GM18909 (cell line): ENCODE data around the gene RGL1.

Source experiments
- ATAC-seq: cut with Tn5 transposase; IDR thresholded peaks from one replicate; pipeline ENCODE4 v1.9.1; 2021; ENCODE audit warnings: mild to moderate bottlenecking; ENCODE audit not compliant: unreplicated experiment, poor library complexity

The RGL1 gene

GRCh38 chr1:183817576-183818288 lies 12.8 kb downstream of the RGL1 start:
- ATAC-seq, result no peak

GRCh38 chr1:183819059-183819458 lies 14.1 kb downstream of the RGL1 start:
- ATAC-seq, result no peak

- ATAC-seq, result no peak
Measured at GRCh38 chr1:183821309-183821888, 16.5 kb downstream of the RGL1 start.

GRCh38 chr1:183821889-183822611 lies 17.1 kb downstream of the RGL1 start:
- no peak for ATAC-seq

- ATAC-seq, result no peak
Measured at GRCh38 chr1:183824291-183824690, 19.4 kb downstream of the RGL1 start.

- no peak for ATAC-seq
Measured at GRCh38 chr1:183827801-183828200, 22.9 kb downstream of the RGL1 start.

- ATAC-seq, result no peak
Measured at GRCh38 chr1:183830389-183830788, 25.5 kb downstream of the RGL1 start.

GRCh38 chr1:183831311-183831710 lies 26.4 kb downstream of the RGL1 start:
- ATAC-seq, result no peak

GRCh38 chr1:183832459-183832858 lies 27.5 kb downstream of the RGL1 start:
- no peak for ATAC-seq

- ATAC-seq, result no peak
Measured at GRCh38 chr1:183834568-183834967, 29.6 kb downstream of the RGL1 start.

- ATAC-seq, result no peak
Measured at GRCh38 chr1:183836598-183836997, 31.7 kb downstream of the RGL1 start.

GRCh38 chr1:183837062-183837461 lies 32.1 kb downstream of the RGL1 start:
- no peak for ATAC-seq

- no peak for ATAC-seq
Measured at GRCh38 chr1:183838221-183838620, 33.3 kb downstream of the RGL1 start.

GRCh38 chr1:183840140-183840539 lies 35.2 kb downstream of the RGL1 start:
- no peak for ATAC-seq

GRCh38 chr1:183841550-183841949 lies 36.6 kb downstream of the RGL1 start:
- ATAC-seq, result peak; percentile 42

- peak; percentile 91 for ATAC-seq
Measured at GRCh38 chr1:183841950-183842794, 37.3 kb downstream of the RGL1 start.

GRCh38 chr1:183842795-183843144 lies 37.9 kb downstream of the RGL1 start:
- ATAC-seq, result peak; percentile 39

GRCh38 chr1:183844806-183845205 lies 39.9 kb downstream of the RGL1 start:
- ATAC-seq, result no peak

GRCh38 chr1:183845681-183846080 lies 40.8 kb downstream of the RGL1 start:
- no peak for ATAC-seq

- no peak for ATAC-seq
Measured at GRCh38 chr1:183847641-183848040, 42.7 kb downstream of the RGL1 start.

- no peak for ATAC-seq
Measured at GRCh38 chr1:183850852-183851251, 45.9 kb downstream of the RGL1 start.
